CD14-positive monocyte (primary cell): ENCODE data around the gene DGAT2. TPM values are rescaled to one million over a fixed set of nuclear protein-coding genes. Genes with fewer than 3 reads are reported as not detected.

Experiments used
- DNase-seq, 3 donors: peaks; one replicate each; pipeline ENCODE4 v3.0.0-alpha.2; 2011 to 2022
- H2AFZ ChIP-seq: 2 replicates; pipeline ENCODE4 v1.6.0; 2012; ENCODE audit warnings: mild to moderate bottlenecking, low read depth, low read length, inconsistent platforms; ENCODE audit not compliant: insufficient read depth, poor library complexity, severe bottlenecking
- H3K27ac ChIP-seq, 2 donors: 1 replicate in 1 of 2; 2 replicates in 1 of 2; pipeline ENCODE4 v1.5.1; 2012 to 2013; ENCODE audit warnings: low read length in 2 of 2, control low read depth in 1 of 2, inconsistent platforms in 1 of 2, low read depth in 1 of 2, mild to moderate bottlenecking in 1 of 2
- H3K27me3 ChIP-seq, 2 donors: one replicate each; pipeline versions ENCODE4 v1.6.0 to v1.6.1; 2011 to 2013; ENCODE audit warnings: low read length in 2 of 2; ENCODE audit not compliant: control insufficient read depth in 2 of 2, insufficient read depth in 2 of 2
- H3K36me3 ChIP-seq, 2 donors: replicated peaks in 1 of 2; 1 replicate in 1 of 2; 2 replicates in 1 of 2; pipeline versions ENCODE4 v1.5.1 to v1.6.1; 2012 to 2013; ENCODE audit warnings: low read length in 2 of 2, control low read depth in 1 of 2, inconsistent platforms in 1 of 2, mild to moderate bottlenecking in 1 of 2; ENCODE audit not compliant: insufficient read depth in 2 of 2, control insufficient read depth in 1 of 2
- H3K4me1 ChIP-seq, 2 donors: 1 replicate in 1 of 2; 2 replicates in 1 of 2; pipeline versions ENCODE4 v1.5.1 to v1.6.1; 2012 to 2013; ENCODE audit warnings: low read length in 2 of 2, control low read depth in 1 of 2, inconsistent platforms in 1 of 2, mild to moderate bottlenecking in 1 of 2, moderate library complexity in 1 of 2; ENCODE audit not compliant: insufficient read depth in 2 of 2, control insufficient read depth in 1 of 2
- H3K4me2 ChIP-seq: replicated peaks from 2 replicates; pipeline ENCODE3; 2012; ENCODE audit warnings: low read length, moderate library complexity, mild to moderate bottlenecking; ENCODE audit not compliant: poor library complexity, severe bottlenecking; ENCODE audit errors: extremely low read depth
- H3K4me3 ChIP-seq, 3 experiments: fragments of 200-600 bp in 1 of 3; sonication (generic) in 1 of 3; replicated peaks in 1 of 3; 1 replicate in 2 of 3; 2 replicates in 1 of 3; pipeline ENCODE4 v1.5.1; 2011 to 2013; ENCODE audit warnings: low read length in 3 of 3, mild to moderate bottlenecking in 3 of 3, control low read depth in 2 of 3, low read depth in 2 of 3, inconsistent platforms in 1 of 3, moderate library complexity in 1 of 3
- H3K79me2 ChIP-seq: 2 replicates; pipeline ENCODE4 v1.6.0; 2012; ENCODE audit warnings: mild to moderate bottlenecking, control low read depth, inconsistent platforms, low read length, moderate library complexity; ENCODE audit not compliant: insufficient read depth
- H3K9ac ChIP-seq: 2 replicates; pipeline ENCODE4 v1.6.0; 2017; ENCODE audit warnings: low read length, mild to moderate bottlenecking; ENCODE audit not compliant: insufficient read depth, poor library complexity, severe bottlenecking
- H3K9me3 ChIP-seq, 2 donors: replicated peaks in 1 of 2; 1 replicate in 1 of 2; 2 replicates in 1 of 2; pipeline versions ENCODE4 v1.5.1 to v1.6.1; 2012 to 2013; ENCODE audit warnings: low read length in 2 of 2, control low read depth in 1 of 2; ENCODE audit not compliant: control insufficient read depth in 1 of 2, insufficient read depth in 1 of 2
- H4K20me1 ChIP-seq: 2 replicates; pipeline ENCODE4 v1.6.0; 2012; ENCODE audit warnings: mild to moderate bottlenecking, low read length, control low read depth, moderate library complexity; ENCODE audit not compliant: insufficient read depth
- H3K27ac Mint-ChIP-seq, 7 donors: one replicate each; pipeline ENCODE4 v1.8.0; 2020; ENCODE audit warnings: mild to moderate bottlenecking in 7 of 7, mixed read lengths in 7 of 7, moderate library complexity in 6 of 7, inconsistent platforms in 2 of 7
- H3K27me3 Mint-ChIP-seq, 3 donors: one replicate each; pipeline ENCODE4 v1.8.0; 2021 to 2022; ENCODE audit warnings: low read depth in 3 of 3, mild to moderate bottlenecking in 3 of 3, mixed read lengths in 3 of 3, moderate library complexity in 3 of 3, inconsistent platforms in 1 of 3
- H3K36me3 Mint-ChIP-seq, 2 donors: one replicate each; pipeline ENCODE4 v1.8.0; 2020; ENCODE audit warnings: mixed read lengths in 2 of 2, inconsistent platforms in 1 of 2, mild to moderate bottlenecking in 1 of 2
- H3K4me1 Mint-ChIP-seq: one replicate; pipeline ENCODE4 v1.8.0; 2020; ENCODE audit warnings: mild to moderate bottlenecking, mixed read lengths
- H3K4me3 Mint-ChIP-seq, 2 donors: one replicate each; pipeline ENCODE4 v1.8.0; 2020; ENCODE audit warnings: mild to moderate bottlenecking in 2 of 2, mixed read lengths in 2 of 2, moderate library complexity in 1 of 2
- H3K9me3 Mint-ChIP-seq, 7 donors: one replicate each; pipeline ENCODE4 v1.8.0; 2020 to 2022; ENCODE audit warnings: mixed read lengths in 7 of 7, mild to moderate bottlenecking in 6 of 7, moderate library complexity in 6 of 7, inconsistent platforms in 2 of 7
- CTCF ChIP-seq: fragments of 200-600 bp; IDR thresholded peaks from one replicate; pipeline ENCODE4 v1.8.0; 2022; ENCODE audit warnings: antibody characterized with exemption, mild to moderate bottlenecking
- WGBS: methylation state at CpG from one replicate; pipeline ENCODE4 v1.1.5; 2013; ENCODE audit warnings: missing lambda C conversion rate; ENCODE audit not compliant: insufficient coverage; 5-methylcytosine and 5-hydroxymethylcytosine counted together
- intact Hi-C, 2 donors: fragments of 100-400 bp; cut with micrococcal nuclease; formaldehyde crosslinking; loops; one replicate each; pipeline versions ENCODE4 v1.15.0 to v1.15.1; 2023
- polyA plus RNA-seq, 3 donors: library from polyadenylated mRNA; depleted of rRNA in 1 of 3; unstranded in 2 of 3; stranded (reverse) in 1 of 3; fragments of 300-500 nt in 2 of 3; fragments of >200 nt in 1 of 3; fragmentation: Illumina TruSeq in 2 of 3; gene quantifications; 1 replicate in 2 of 3; 2 replicates in 1 of 3; pipeline ENCODE4 v1.2.3, GENCODE V29; 2012 to 2021

DGAT2 gene
- polyA plus RNA-seq, 3 donors: 7.0 to 18.4 (median 14.8) TPM

GRCh38 chr11:75796091-75796435 is 27.5 kb downstream of the DGAT2 start:
- no peaks in the 10 kb centered on the region for H3K9me3 ChIP-seq
- no peak overlapping the region for H3K9ac ChIP-seq
- no peak overlapping the region for H3K4me2 ChIP-seq
- Mint-ChIP-seq H3K4me3 (no peak overlapping the region), H3K27me3 (peaks cover 0 to 5% (median 0%) of the 10 kb centered on the region in 3 donors), H3K4me1 (peaks cover 9% of the 10 kb centered on the region), H3K27ac (no peak overlapping the region), H3K36me3 (peaks cover 80 to 85% of the 10 kb centered on the region in 2 donors), H3K9me3 (no peaks in the 10 kb centered on the region)
- no peaks in the 10 kb centered on the region for H3K79me2 ChIP-seq
- no peak for DNase-seq
- no peaks in the 10 kb centered on the region for H3K27me3 ChIP-seq
- H3K27ac ChIP-seq: no peak overlapping the region
- H2AFZ ChIP-seq: no peak overlapping the region
- no peaks in the 10 kb centered on the region for H4K20me1 ChIP-seq
- WGBS: 69% methylated on average over 2 of the region's 2 CpGs
- no peak for TF ChIP-seq CTCF
- intact Hi-C loops: no loop called here
- H3K36me3 ChIP-seq: peaks cover 42 to 93% of the 10 kb centered on the region in 2 donors
- no peak overlapping the region for H3K4me3 ChIP-seq
- H3K4me1 ChIP-seq: peaks cover 3 to 10% of the 10 kb centered on the region in 2 donors

GRCh38 chr11:75797116-75797515 is 28.5 kb downstream of the DGAT2 start:
- H3K36me3 Mint-ChIP-seq: peaks cover 70 to 76% of the 10 kb centered on the region in 2 donors

More at GRCh38 chr11:75797116-75797515, 28.5 kb downstream of the DGAT2 start:
- no peak for DNase-seq
- Histone ChIP-seq H2AFZ (no peak overlapping the region), H3K79me2 (no peaks in the 10 kb centered on the region), H4K20me1 (no peaks in the 10 kb centered on the region), H3K4me2 (no peak overlapping the region), H3K4me3 (no peak overlapping the region), H3K27ac (no peak overlapping the region), H3K36me3 (peaks cover 39 to 83% of the 10 kb centered on the region in 2 donors), H3K4me1 (peaks cover 13 to 20% of the 10 kb centered on the region in 2 donors), H3K27me3 (no peaks in the 10 kb centered on the region), H3K9ac (no peak overlapping the region), H3K9me3 (no peaks in the 10 kb centered on the region)
- Mint-ChIP-seq H3K27me3 (peaks cover 0 to 5% (median 0%) of the 10 kb centered on the region in 3 donors), H3K4me3 (no peak overlapping the region), H3K27ac (peak overlapping the region in 1 of 7 donors; percentile 2), H3K4me1 (peaks cover 20% of the 10 kb centered on the region), H3K9me3 (no peaks in the 10 kb centered on the region)
- intact Hi-C loops: no loop called here
- no peak for TF ChIP-seq CTCF
- WGBS: 100% methylated on average over 5 of the region's 8 CpGs
